HepG2 (cell line): ENCODE measurements around the gene CTNND2. TPM values are rescaled to one million over a fixed set of nuclear protein-coding genes. Genes with fewer than 3 reads are reported as not detected.

Experiments used
- ATAC-seq: fragments of 200-7000 bp; cut with Tn5 transposase; 3 replicates; pipeline ENCODE4 v1.9.1; 2020; ENCODE audit warnings: mild to moderate bottlenecking, moderate library complexity
- BruUV-seq: library from RNA; stranded (reverse); fragments of 400-500 nt; replicated peaks from 2 replicates; lab custom pipeline; 2021; lab: Mats Ljungman, UMichigan
- CTCF ChIA-PET: fragments of 300-600 bp; formaldehyde crosslinking; extraction: SDS; loops from one replicate; lab custom pipeline; 2021; ENCODE audit warnings: low total read pairs, inconsistent platforms, low intra/inter-chr PET ratio; lab: Yijun Ruan, JAX
- POLR2A ChIA-PET: fragments of 350-600 bp; sonication (Branson Sonifier 250); formaldehyde crosslinking; loops from one replicate; lab custom pipeline; 2020; ENCODE audit warnings: antibody characterized with exemption, inconsistent platforms; lab: Yijun Ruan, JAX
- DNase-seq: peaks from one replicate; pipeline ENCODE4 v3.0.0-alpha.2; 2015; ENCODE audit warnings: low spot score
- FAIRE-seq: peaks from 3 replicates; lab custom pipeline; 2011; peaks lifted over from hg19 to GRCh38; lab: Jason Lieb, UNC
- H2AFZ ChIP-seq: one replicate; pipeline ENCODE4 v1.6.1; 2011; ENCODE audit warnings: low read length, inconsistent platforms
- H3K27ac ChIP-seq: fragments of 300-600 bp; 3 replicates; pipeline ENCODE4 v1.8.0; 2011; ENCODE audit warnings: mixed run types, mild to moderate bottlenecking, mixed read lengths, low read length, inconsistent platforms; ENCODE audit not compliant: insufficient read depth; ENCODE audit errors: extremely low read length
- H3K27me3 ChIP-seq, 2 experiments: fragments of 200-600 bp in 1 of 2; 2 replicates in 1 of 2; 3 replicates in 1 of 2; pipeline versions ENCODE4 v1.6.0 to v1.8.0; 2011; ENCODE audit warnings: low read length in 2 of 2, mild to moderate bottlenecking in 2 of 2, moderate library complexity in 2 of 2, inconsistent platforms in 1 of 2; ENCODE audit not compliant: insufficient read depth in 2 of 2, control insufficient read depth in 1 of 2
- H3K36me3 ChIP-seq, 2 experiments: fragments of 200-600 bp in 1 of 2; replicated peaks in 1 of 2; 2 replicates in 1 of 2; 3 replicates in 1 of 2; pipeline versions ENCODE4 v1.5.1 to v1.8.0; 2011; ENCODE audit warnings: low read length in 2 of 2, inconsistent platforms in 1 of 2; ENCODE audit not compliant: insufficient read depth in 2 of 2, control insufficient read depth in 1 of 2
- H3K4me1 ChIP-seq: 2 replicates; pipeline ENCODE4 v1.5.1; 2012; ENCODE audit warnings: low read length, inconsistent platforms; ENCODE audit not compliant: insufficient read depth
- H3K4me2 ChIP-seq: 2 replicates; pipeline ENCODE4 v1.6.0; 2011; ENCODE audit warnings: low read depth, low read length, inconsistent platforms
- H3K4me3 ChIP-seq, 3 experiments: fragments of 200-600 bp in 1 of 3; sonication (generic), shearing (Covaris generic) in 1 of 3; replicated peaks in 1 of 3; 2 replicates each; pipeline ENCODE4 v1.5.1; 2011 to 2016; ENCODE audit warnings: low read length in 3 of 3, inconsistent platforms in 2 of 3, low read depth in 2 of 3, mild to moderate bottlenecking in 2 of 3, control low read depth in 1 of 3, mixed read lengths in 1 of 3; ENCODE audit not compliant: insufficient read depth in 1 of 3
- H3K79me2 ChIP-seq: one replicate; pipeline ENCODE4 v1.6.1; 2011; ENCODE audit warnings: low read length, inconsistent platforms; ENCODE audit not compliant: insufficient read depth
- H3K9ac ChIP-seq: 2 replicates; pipeline ENCODE4 v1.6.0; 2011; ENCODE audit warnings: mild to moderate bottlenecking, low read depth, low read length, inconsistent platforms; ENCODE audit not compliant: insufficient read depth
- H3K9me3 ChIP-seq: 2 replicates; pipeline ENCODE4 v1.5.1; 2012; ENCODE audit warnings: mild to moderate bottlenecking, low read length
- H4K20me1 ChIP-seq: 2 replicates; pipeline ENCODE4 v1.6.0; 2011; ENCODE audit warnings: inconsistent platforms, mild to moderate bottlenecking, low read length, moderate library complexity; ENCODE audit not compliant: insufficient read depth
- ARID3A ChIP-seq: IDR thresholded peaks from 2 replicates; pipeline ENCODE4 v1.6.1; 2012; ENCODE audit warnings: low read depth, low read length, improper control_type of control experiment
- CBX2 ChIP-seq, 2 experiments: fragments of 200-600 bp in 1 of 2; sonication (generic); formaldehyde crosslinking in 1 of 2; IDR thresholded peaks; 2 replicates each; pipeline versions ENCODE4 v1.7.0 to v1.8.1; 2018 to 2022; ENCODE audit warnings: low read depth in 2 of 2, low read length in 1 of 2, mild to moderate bottlenecking in 1 of 2, missing genetic modification reagents in 1 of 2
- IKZF4 ChIP-seq: sonication (generic); formaldehyde crosslinking; IDR thresholded peaks from 2 replicates; pipeline ENCODE4 v1.5.1; 2020; ENCODE audit warnings: borderline replicate concordance, mild to moderate bottlenecking, low read depth, missing genetic modification reagents; ENCODE audit errors: not compliant biosample characterization
- POLR2A ChIP-seq, 2 experiments: IDR thresholded peaks; 2 replicates each; pipeline ENCODE4 v1.6.1; 2011; ENCODE audit warnings: low read depth in 2 of 2, low read length in 2 of 2, mild to moderate bottlenecking in 1 of 2, moderate library complexity in 1 of 2; ENCODE audit not compliant: insufficient read depth in 1 of 2
- RFX1 ChIP-seq: fragments of 450-650 bp; IDR thresholded peaks from 2 replicates; pipeline ENCODE4 v1.6.1; 2017
- RNF2 ChIP-seq: fragments of 450-650 bp; conservative IDR thresholded peaks from 2 replicates; pipeline ENCODE4 v1.6.1; 2016; ENCODE audit warnings: low read depth
- TOE1 ChIP-seq: sonication (generic); formaldehyde crosslinking; IDR thresholded peaks from 2 replicates; pipeline ENCODE4 v1.4.0; 2020; ENCODE audit warnings: mild to moderate bottlenecking, missing genetic modification reagents
- ZBTB20 ChIP-seq: sonication (generic); formaldehyde crosslinking; IDR thresholded peaks from 2 replicates; pipeline ENCODE4 v1.8.1; 2023; ENCODE audit warnings: missing genetic modification reagents, low read depth, mild to moderate bottlenecking, borderline replicate concordance
- ZBTB26 ChIP-seq: IDR thresholded peaks from 2 replicates; pipeline ENCODE4 v1.6.1; 2016; ENCODE audit warnings: missing compliant biosample characterization, missing genetic modification reagents, borderline replicate concordance
- ZNF232 ChIP-seq: sonication (generic); formaldehyde crosslinking; IDR thresholded peaks from 2 replicates; pipeline ENCODE4 v1.4.0; 2020; ENCODE audit warnings: missing genetic modification reagents, borderline replicate concordance
- ZNF276 ChIP-seq: sonication (generic); formaldehyde crosslinking; IDR thresholded peaks from 2 replicates; pipeline ENCODE4 v1.4.0; 2020; ENCODE audit warnings: mild to moderate bottlenecking, low read depth, missing genetic modification reagents
- ZNF350 ChIP-seq: sonication (generic); formaldehyde crosslinking; IDR thresholded peaks from 2 replicates; pipeline ENCODE4 v1.4.0; 2020; ENCODE audit warnings: mild to moderate bottlenecking, low read depth, missing genetic modification reagents, borderline replicate concordance
- ZNF468 ChIP-seq: sonication (generic); formaldehyde crosslinking; IDR thresholded peaks from 2 replicates; pipeline ENCODE4 v1.8.0; 2022; ENCODE audit warnings: mild to moderate bottlenecking, moderate library complexity, missing genetic modification reagents
- ZNF605 ChIP-seq: sonication (generic); formaldehyde crosslinking; IDR thresholded peaks from 2 replicates; pipeline ENCODE4 v1.8.0; 2022; ENCODE audit warnings: mild to moderate bottlenecking, missing genetic modification reagents
- ZNF740 ChIP-seq: sonication (generic); formaldehyde crosslinking; IDR thresholded peaks from 2 replicates; pipeline ENCODE4 v1.4.0; 2020; ENCODE audit warnings: missing genetic modification reagents
- ZXDC ChIP-seq: sonication (generic); formaldehyde crosslinking; IDR thresholded peaks from 2 replicates; pipeline ENCODE4 v1.5.0; 2020; ENCODE audit warnings: mild to moderate bottlenecking, missing genetic modification reagents
- WGBS: methylation state at CpG from one replicate; pipeline ENCODE4 v1.1.6; 2017; ENCODE audit warnings: low lambda C conversion rate; 5-methylcytosine and 5-hydroxymethylcytosine counted together
- in situ Hi-C: cut with HindIII; loops from 2 replicates; pipeline ENCODE4 v1.10.0; 2017; ENCODE audit warnings: low pct_unique_long_range_greater_than_20kb; ENCODE audit not compliant: extremely low pct_ligation_motif_present
- intact Hi-C: fragments of 100-400 bp; cut with micrococcal nuclease; formaldehyde crosslinking; loops from one replicate; pipeline ENCODE4 v1.10.0; 2022; ENCODE audit not compliant: unreplicated experiment
- polyA plus RNA-seq, 8 experiments: library from polyadenylated mRNA; depleted of rRNA in 3 of 8; stranded (reverse) in 7 of 8; unstranded in 1 of 8; fragments of >200 nt; fragmentation: Illumina TruSeq in 4 of 8; extraction: Trizol in 4 of 8; gene quantifications; 2 replicates each; pipeline versions ENCODE4 v1.2.1 to v1.2.3, GENCODE V29; 2011 to 2016; ENCODE audit warnings: low read depth in 4 of 8, missing spikeins in 1 of 8, mixed read lengths in 1 of 8; ENCODE audit not compliant: insufficient read depth in 1 of 8
- total RNA-seq, 5 experiments: library from RNA; depleted of rRNA; stranded (reverse); fragments of >200 nt; fragmentation: Illumina TruSeq; extraction: Trizol; gene quantifications; 2 replicates each; pipeline ENCODE4 v1.2.3, GENCODE V29; 2016; ENCODE audit warnings: low read depth in 1 of 5

The CTNND2 gene
- total and polyA plus RNA-seq, 2 of the 13 experiments (the other 11 are each of a cell fraction or from before 2014, with no cell fraction given): not detected

- TF ChIP-seq ZNF232 (CRISPR knock-in tag): no peak
- TF ChIP-seq CBX2 (IDR thresholded peaks at IDR 0.05; ENCODE audit: low read depth, low read length): no peak
- TF ChIP-seq CBX2 (CRISPR knock-in tag; IDR thresholded peaks at IDR 0.05; ENCODE audit: low read depth): no peak
- no peak for TF ChIP-seq IKZF4 (CRISPR knock-in tag)
- no peak for TF ChIP-seq ZNF468 (CRISPR knock-in tag)
- TF ChIP-seq RNF2: no peak
- no peak for TF ChIP-seq TOE1 (CRISPR knock-in tag)
Measured at GRCh38 chr5:11692636-11693035, 211.6 kb downstream of the CTNND2 start (continued).

- Histone ChIP-seq H3K4me1 (no peaks in the 10 kb centered on the region), H2AFZ (no peak overlapping the region), H3K79me2 (no peaks in the 10 kb centered on the region), H4K20me1 (no peaks in the 10 kb centered on the region), H3K27ac (no peak overlapping the region), H3K36me3 (no peaks in the 10 kb centered on the region), H3K4me3 (no peak overlapping the region), H3K4me2 (no peak overlapping the region), H3K27me3 (no peaks in the 10 kb centered on the region), H3K9ac (no peak overlapping the region), H3K9me3 (no peaks in the 10 kb centered on the region)
- in situ Hi-C loops: no loop called here
- DNase-seq (no peak), ATAC-seq (no peak), FAIRE-seq (no peak)
- ChIA-PET CTCF (no interaction called here), POLR2A (no interaction called here)
- 0% methylated on average over 1 of the region's 1 CpG for whole genome bisulfite sequencing
- intact Hi-C loops: no loop called here
- TF ChIP-seq ZNF276 (CRISPR knock-in tag) (no peak), ZBTB20 (no peak), ZNF350 (no peak), ZNF605 (CRISPR knock-in tag) (no peak), ZNF740 (CRISPR knock-in tag) (no peak), RFX1 (no peak), ZBTB26 (CRISPR knock-in tag) (no peak), ZXDC (CRISPR knock-in tag) (no peak), ARID3A (no peak), POLR2A (IDR thresholded peaks at IDR 0.05; ENCODE audit: insufficient read depth in 1 of 2, low read depth in 2 of 2, low read length in 2 of 2) (no peak)
- no TSS peak for BruUV-seq
Measured at GRCh38 chr5:11687498-11687897, 216.7 kb downstream of the CTNND2 start.
